ENCODE data around the gene SERPINB12. TPM values are rescaled to one million over a fixed set of nuclear protein-coding genes. Genes with fewer than 3 reads are reported as not detected.

The SERPINB12 gene
- total RNA-seq, 1 experiment from 2014 or later: not detected

- no peak for DNase-seq (ENCODE audit: low spot score)
- in situ Hi-C loops (cut with HindIII; ENCODE audit: low sequenced_read_pairs): no loop called here
Observed at GRCh38 chr18:63590373-63590772, 48.2 kb downstream of the SERPINB12 start.

GRCh38 chr18:63590966-63591695, 49.0 kb downstream of the SERPINB12 start:
- no peak for DNase-seq (ENCODE audit: low spot score)
- in situ Hi-C loops (cut with HindIII; ENCODE audit: low sequenced_read_pairs): no loop called here

- no peak for DNase-seq (ENCODE audit: low spot score)
- in situ Hi-C loops (cut with HindIII; ENCODE audit: low sequenced_read_pairs): no loop called here
Observed at GRCh38 chr18:63591725-63592124, 49.6 kb downstream of the SERPINB12 start.

DNA sequence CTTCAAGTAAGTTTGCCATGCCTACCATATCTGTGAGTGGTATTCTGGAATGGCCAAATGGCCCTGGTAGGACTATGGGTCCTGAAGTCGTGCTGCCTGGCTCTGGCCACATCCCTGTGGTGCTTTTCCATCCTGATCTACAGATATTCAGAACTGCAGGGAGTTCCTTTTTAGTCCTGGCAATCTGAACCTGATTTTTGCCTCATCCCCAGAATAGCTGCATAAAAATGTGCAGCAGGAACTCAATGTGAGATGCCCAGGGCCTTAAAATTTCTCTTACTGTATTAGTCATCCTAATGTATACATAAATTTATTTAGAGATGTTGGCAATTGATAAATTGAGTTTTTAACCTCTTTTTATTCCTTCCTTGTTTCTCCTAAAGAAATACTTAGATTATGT, 50.3 kb downstream of the SERPINB12 start:
- DNase-seq (ENCODE audit: low spot score): no peak
- in situ Hi-C loops (cut with HindIII; ENCODE audit: low sequenced_read_pairs): no loop called here

DNA sequence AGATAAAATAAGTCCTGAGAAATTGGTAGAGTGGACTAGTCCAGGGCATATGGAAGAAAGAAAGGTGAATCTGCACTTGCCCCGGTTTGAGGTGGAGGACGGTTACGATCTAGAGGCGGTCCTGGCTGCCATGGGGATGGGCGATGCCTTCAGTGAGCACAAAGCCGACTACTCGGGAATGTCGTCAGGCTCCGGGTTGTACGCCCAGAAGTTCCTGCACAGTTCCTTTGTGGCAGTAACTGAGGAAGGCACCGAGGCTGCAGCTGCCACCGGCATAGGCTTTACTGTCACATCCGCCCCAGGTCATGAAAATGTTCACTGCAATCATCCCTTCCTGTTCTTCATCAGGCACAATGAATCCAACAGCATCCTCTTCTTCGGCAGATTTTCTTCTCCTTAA, 54.8 kb downstream of the SERPINB12 start:
- in situ Hi-C loops (cut with HindIII; ENCODE audit: low sequenced_read_pairs): no loop called here

DNA sequence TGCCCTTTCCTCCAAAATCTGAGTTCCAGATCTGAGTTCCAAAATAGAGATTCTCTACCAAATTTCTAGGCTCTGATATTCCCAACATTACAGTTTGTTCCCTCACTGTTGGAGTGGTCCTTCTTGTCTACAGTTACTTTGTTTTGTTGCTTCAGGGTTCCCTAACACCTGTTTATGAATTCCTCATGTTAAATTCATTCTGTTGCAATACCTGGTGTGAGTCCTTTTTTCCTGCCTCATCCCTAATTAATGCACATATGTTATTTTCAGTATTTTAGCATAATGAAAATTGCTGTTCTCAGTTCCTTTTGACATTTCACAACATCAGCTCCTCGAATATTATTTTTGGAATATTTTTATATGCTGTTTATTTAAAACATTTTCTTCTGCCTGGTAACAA, 61.2 kb downstream of the SERPINB12 start:
- no peak for DNase-seq (ENCODE audit: low spot score)
- in situ Hi-C loops (cut with HindIII; ENCODE audit: low sequenced_read_pairs): no loop called here

More for the DNA sequence above, 54.8 kb downstream of the SERPINB12 start:
- DNase-seq (ENCODE audit: low spot score): no peak

DNA sequence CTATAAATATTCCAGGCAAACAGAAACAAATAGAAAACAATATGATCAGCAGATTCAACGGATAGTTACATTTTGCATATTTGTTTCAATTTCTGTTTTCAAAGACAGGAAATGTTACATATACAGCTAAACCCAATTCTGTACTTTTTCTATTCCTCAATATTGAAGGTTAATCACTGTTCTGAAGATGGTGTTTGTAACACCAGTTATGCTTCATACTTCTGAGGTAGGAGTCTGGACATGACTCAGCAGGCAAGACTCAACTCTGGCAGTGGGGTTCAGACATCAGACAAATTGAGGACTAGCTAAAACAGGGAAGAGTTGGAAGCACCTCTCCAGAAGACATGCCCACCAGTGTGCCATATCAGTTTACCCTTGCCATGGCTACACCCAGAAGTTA, 61.6 kb downstream of the SERPINB12 start:
- in situ Hi-C loops (cut with HindIII; ENCODE audit: low sequenced_read_pairs): no loop called here
- DNase-seq (ENCODE audit: low spot score): no peak

GRCh38 chr18:63604791-63605567, 62.8 kb downstream of the SERPINB12 start:
- in situ Hi-C loops (cut with HindIII; ENCODE audit: low sequenced_read_pairs): no loop called here
- no peak for DNase-seq (ENCODE audit: low spot score)

- in situ Hi-C loops (cut with HindIII; ENCODE audit: low sequenced_read_pairs): no loop called here
- DNase-seq (ENCODE audit: low spot score): no peak
Observed at GRCh38 chr18:63606526-63606925, 64.4 kb downstream of the SERPINB12 start.

DNA sequence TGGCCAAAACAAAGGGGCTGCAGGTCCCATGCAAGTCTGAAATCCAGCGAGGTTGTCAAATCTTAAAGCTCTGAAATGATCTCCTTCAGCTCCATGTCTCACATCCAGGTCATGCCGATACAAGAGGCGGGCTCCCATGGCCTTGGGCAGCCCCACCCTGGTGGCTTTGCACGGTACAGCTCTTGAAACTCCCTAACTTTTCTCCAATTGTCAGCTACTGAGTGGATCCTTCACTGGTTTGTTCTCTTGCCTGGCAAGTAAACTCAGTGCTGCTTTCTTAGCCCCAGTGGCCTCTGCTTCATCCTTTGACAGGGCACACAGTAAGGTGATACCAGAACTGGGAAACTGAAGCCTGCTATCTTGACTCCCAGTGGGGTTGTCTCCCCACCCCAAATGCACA, 71.3 kb downstream of the SERPINB12 start:
- DNase-seq (ENCODE audit: low spot score): no peak
- in situ Hi-C loops (cut with HindIII; ENCODE audit: low sequenced_read_pairs): no loop called here

DNA sequence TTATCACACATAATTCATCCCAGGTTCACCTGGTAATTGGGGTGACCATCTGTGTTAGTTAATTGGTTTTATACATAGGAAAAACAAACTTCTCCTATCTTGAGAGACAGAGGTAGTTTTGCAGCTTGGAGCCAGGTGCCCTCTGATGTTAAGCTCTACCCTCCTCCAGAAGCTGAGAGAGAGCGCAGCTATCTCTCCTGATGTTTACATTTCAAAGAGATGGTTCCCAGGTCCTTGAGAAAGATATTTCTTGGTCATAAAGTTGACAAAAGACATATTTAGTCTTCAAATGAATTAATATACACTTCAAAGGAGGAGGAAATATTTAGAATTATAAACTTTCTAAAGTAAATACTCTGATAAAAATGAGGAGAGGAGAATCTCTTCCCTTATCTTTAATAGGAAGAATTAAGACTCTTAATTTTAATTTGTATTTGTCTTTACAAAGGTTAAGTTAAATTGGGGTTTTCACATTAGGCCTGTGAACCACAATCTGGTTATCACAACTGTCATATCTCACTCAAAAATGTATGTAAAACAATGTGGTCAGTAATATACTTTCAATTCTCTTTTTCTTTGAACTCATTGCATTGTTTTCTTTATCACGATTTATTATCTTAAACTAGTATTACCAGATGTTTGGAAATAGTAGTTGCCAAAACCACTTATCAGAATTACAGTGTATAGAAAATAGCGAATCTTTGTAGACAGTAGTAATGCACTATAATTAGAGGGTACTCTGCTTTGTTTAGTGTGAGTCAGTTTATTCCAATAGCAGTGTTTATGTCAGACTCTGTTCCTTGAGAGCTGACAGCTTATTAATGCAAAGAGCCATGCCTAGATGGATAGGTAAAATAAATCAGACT, 75.1 kb downstream of the SERPINB12 start:
- in situ Hi-C loops (cut with HindIII; ENCODE audit: low sequenced_read_pairs): no loop called here
- DNase-seq (ENCODE audit: low spot score): no peak

DNA sequence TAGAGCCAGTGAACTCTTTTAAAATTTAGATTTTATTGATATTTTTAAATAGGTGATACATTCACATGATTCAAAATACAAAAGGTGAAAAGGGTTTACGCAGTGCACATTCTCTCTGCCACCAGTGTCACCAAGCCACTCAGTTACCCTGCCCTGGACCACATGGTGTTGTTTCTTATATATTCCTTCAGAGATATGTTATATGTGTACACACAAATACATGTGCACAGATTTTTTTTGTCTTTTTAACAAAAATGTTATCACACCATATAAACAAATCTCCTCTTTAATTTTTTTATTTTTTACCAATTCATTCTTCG, 75.7 kb downstream of the SERPINB12 start:
- DNase-seq (ENCODE audit: low spot score): no peak
- in situ Hi-C loops (cut with HindIII; ENCODE audit: low sequenced_read_pairs): no loop called here

Other genes with a start within 250 kb of the SERPINB12 start
- gene BCL2, start 222.6 kb upstream of the SERPINB12 start, total RNA-seq (2014; rRNA removed; shearing (Covaris generic)): 9.9 and 18.2 TPM in 2 replicates
- gene KDSR, start 175.2 kb upstream of the SERPINB12 start, total RNA-seq (2014; rRNA removed; shearing (Covaris generic)): 23.3 and 27.1 TPM in 2 replicates
- 24.8 and 37.8 TPM in 2 replicates for gene VPS4B, start 119.9 kb upstream of the SERPINB12 start, total RNA-seq (2014; rRNA removed; shearing (Covaris generic))
- not detected in 2 replicates for gene SERPINB5, start 65.4 kb upstream of the SERPINB12 start, total RNA-seq (2014; rRNA removed; shearing (Covaris generic))
- gene SERPINB13, start 45.0 kb downstream of the SERPINB12 start, total RNA-seq (2014; rRNA removed; shearing (Covaris generic)): not detected in 2 replicates
- gene SERPINB4, start 101.9 kb downstream of the SERPINB12 start, total RNA-seq (2014; rRNA removed; shearing (Covaris generic)): not detected in 2 replicates
- not detected in 2 replicates for gene SERPINB3, start 119.5 kb downstream of the SERPINB12 start, total RNA-seq (2014; rRNA removed; shearing (Covaris generic))
- gene SERPINB11, start 160.6 kb downstream of the SERPINB12 start, total RNA-seq (2014; rRNA removed; shearing (Covaris generic)): not detected in 2 replicates
- not detected in 2 replicates for gene SERPINB7, start 233.0 kb downstream of the SERPINB12 start, total RNA-seq (2014; rRNA removed; shearing (Covaris generic))